Activated T-cell treated with anti-CD3 and anti-CD28 coated beads, Interleukin-2, amount 50 U/mL, for 1 hour (primary cell): ENCODE data around the gene DPY19L1.
"Not testable (repeated sequence)": the region's sequence is repeated elsewhere in the genome, so short reads cannot be mapped to it uniquely, and the experiment has no call there.

ENCODE experiments used
- DNase-seq: peaks from one replicate; pipeline ENCODE4 v3.0.0-alpha.2; 2020

The DPY19L1 gene

GRCh38 chr7:34984140-34984539 is 53.1 kb downstream of the DPY19L1 start:
- not testable (repeated sequence) for DNase-seq

GRCh38 chr7:34982371-34983019 is 54.8 kb downstream of the DPY19L1 start:
- no peak for DNase-seq

- not testable (repeated sequence) for DNase-seq
These were observed 58.2 kb downstream of the DPY19L1 start for GRCh38 chr7:34979124-34979523.

GRCh38 chr7:34973400-34973760 is 63.9 kb downstream of the DPY19L1 start:
- no peak for DNase-seq

- DNase-seq, result not testable (repeated sequence)
These were observed 64.4 kb downstream of the DPY19L1 start for GRCh38 chr7:34972739-34973399.

- DNase-seq, result not testable (repeated sequence)
These were observed 69.5 kb downstream of the DPY19L1 start for GRCh38 chr7:34967818-34968217.

GRCh38 chr7:34966504-34966903 is 70.8 kb downstream of the DPY19L1 start:
- not testable (repeated sequence) for DNase-seq

- DNase-seq, result no peak
These were observed 79.3 kb downstream of the DPY19L1 start for GRCh38 chr7:34958021-34958420.

GRCh38 chr7:34952822-34953221 is 84.5 kb downstream of the DPY19L1 start:
- DNase-seq, result no peak

GRCh38 chr7:34949361-34949760 is 87.9 kb downstream of the DPY19L1 start:
- DNase-seq, result no peak

GRCh38 chr7:34947427-34947826 is 89.9 kb downstream of the DPY19L1 start:
- not testable (repeated sequence) for DNase-seq

GRCh38 chr7:34946486-34946885 is 90.8 kb downstream of the DPY19L1 start:
- no peak for DNase-seq

- DNase-seq, result not testable (repeated sequence)
These were observed 91.3 kb downstream of the DPY19L1 start for GRCh38 chr7:34945894-34946477.

GRCh38 chr7:34939175-34939574 is 98.1 kb downstream of the DPY19L1 start:
- no peak for DNase-seq

- DNase-seq, result not testable (repeated sequence)
These were observed 101.5 kb downstream of the DPY19L1 start for GRCh38 chr7:34935735-34936165.

- no peak for DNase-seq
These were observed 105.5 kb downstream of the DPY19L1 start for GRCh38 chr7:34931739-34932138.

- not testable (repeated sequence) for DNase-seq
These were observed 107.5 kb downstream of the DPY19L1 start for GRCh38 chr7:34929783-34930182.

- no peak for DNase-seq
These were observed 108.7 kb downstream of the DPY19L1 start for GRCh38 chr7:34928560-34928959.

GRCh38 chr7:34928052-34928451 is 109.2 kb downstream of the DPY19L1 start:
- DNase-seq, result peak; percentile 40

GRCh38 chr7:34920470-34920869 is 116.8 kb downstream of the DPY19L1 start:
- not testable (repeated sequence) for DNase-seq

- not testable (repeated sequence) for DNase-seq
These were observed 118.2 kb downstream of the DPY19L1 start for GRCh38 chr7:34919038-34919437.

GRCh38 chr7:34918198-34918861 is 119.0 kb downstream of the DPY19L1 start:
- DNase-seq, result not testable (repeated sequence)

- not testable (repeated sequence) for DNase-seq
These were observed 119.8 kb downstream of the DPY19L1 start for GRCh38 chr7:34917515-34917914.

- DNase-seq, result no peak
These were observed 121.0 kb downstream of the DPY19L1 start for GRCh38 chr7:34916267-34916666.
